HepG2 (cell line): ENCODE data around the gene PRKN. TPM values are rescaled to one million over a fixed set of nuclear protein-coding genes. Genes with fewer than 3 reads are reported as not detected.

Experiments
- ATAC-seq: fragments of 200-7000 bp; cut with Tn5 transposase; 3 replicates; pipeline ENCODE4 v1.9.1; 2020; ENCODE audit warnings: mild to moderate bottlenecking, moderate library complexity
- BruUV-seq: library from RNA; stranded (reverse); fragments of 400-500 nt; replicated peaks from 2 replicates; lab custom pipeline; 2021; lab: Mats Ljungman, UMichigan
- CTCF ChIA-PET: fragments of 300-600 bp; formaldehyde crosslinking; extraction: SDS; loops from one replicate; lab custom pipeline; 2021; ENCODE audit warnings: low total read pairs, inconsistent platforms, low intra/inter-chr PET ratio; lab: Yijun Ruan, JAX
- POLR2A ChIA-PET: fragments of 350-600 bp; sonication (Branson Sonifier 250); formaldehyde crosslinking; loops from one replicate; lab custom pipeline; 2020; ENCODE audit warnings: antibody characterized with exemption, inconsistent platforms; lab: Yijun Ruan, JAX
- DNase-seq: peaks from one replicate; pipeline ENCODE4 v3.0.0-alpha.2; 2015; ENCODE audit warnings: low spot score
- FAIRE-seq: peaks from 3 replicates; lab custom pipeline; 2011; peaks lifted over from hg19 to GRCh38; lab: Jason Lieb, UNC
- H2AFZ ChIP-seq: one replicate; pipeline ENCODE4 v1.6.1; 2011; ENCODE audit warnings: low read length, inconsistent platforms
- H3K27ac ChIP-seq: fragments of 300-600 bp; 3 replicates; pipeline ENCODE4 v1.8.0; 2011; ENCODE audit warnings: mixed run types, mild to moderate bottlenecking, mixed read lengths, low read length, inconsistent platforms; ENCODE audit not compliant: insufficient read depth; ENCODE audit errors: extremely low read length
- H3K27me3 ChIP-seq, 2 experiments: fragments of 200-600 bp in 1 of 2; 2 replicates in 1 of 2; 3 replicates in 1 of 2; pipeline versions ENCODE4 v1.6.0 to v1.8.0; 2011; ENCODE audit warnings: low read length in 2 of 2, mild to moderate bottlenecking in 2 of 2, moderate library complexity in 2 of 2, inconsistent platforms in 1 of 2; ENCODE audit not compliant: insufficient read depth in 2 of 2, control insufficient read depth in 1 of 2
- H3K36me3 ChIP-seq, 2 experiments: fragments of 200-600 bp in 1 of 2; replicated peaks in 1 of 2; 2 replicates in 1 of 2; 3 replicates in 1 of 2; pipeline versions ENCODE4 v1.5.1 to v1.8.0; 2011; ENCODE audit warnings: low read length in 2 of 2, inconsistent platforms in 1 of 2; ENCODE audit not compliant: insufficient read depth in 2 of 2, control insufficient read depth in 1 of 2
- H3K4me1 ChIP-seq: 2 replicates; pipeline ENCODE4 v1.5.1; 2012; ENCODE audit warnings: low read length, inconsistent platforms; ENCODE audit not compliant: insufficient read depth
- H3K4me2 ChIP-seq: 2 replicates; pipeline ENCODE4 v1.6.0; 2011; ENCODE audit warnings: low read depth, low read length, inconsistent platforms
- H3K4me3 ChIP-seq, 3 experiments: fragments of 200-600 bp in 1 of 3; sonication (generic), shearing (Covaris generic) in 1 of 3; replicated peaks in 1 of 3; 2 replicates each; pipeline ENCODE4 v1.5.1; 2011 to 2016; ENCODE audit warnings: low read length in 3 of 3, inconsistent platforms in 2 of 3, low read depth in 2 of 3, mild to moderate bottlenecking in 2 of 3, control low read depth in 1 of 3, mixed read lengths in 1 of 3; ENCODE audit not compliant: insufficient read depth in 1 of 3
- H3K79me2 ChIP-seq: one replicate; pipeline ENCODE4 v1.6.1; 2011; ENCODE audit warnings: low read length, inconsistent platforms; ENCODE audit not compliant: insufficient read depth
- H3K9ac ChIP-seq: 2 replicates; pipeline ENCODE4 v1.6.0; 2011; ENCODE audit warnings: mild to moderate bottlenecking, low read depth, low read length, inconsistent platforms; ENCODE audit not compliant: insufficient read depth
- H3K9me3 ChIP-seq: 2 replicates; pipeline ENCODE4 v1.5.1; 2012; ENCODE audit warnings: mild to moderate bottlenecking, low read length
- H4K20me1 ChIP-seq: 2 replicates; pipeline ENCODE4 v1.6.0; 2011; ENCODE audit warnings: inconsistent platforms, mild to moderate bottlenecking, low read length, moderate library complexity; ENCODE audit not compliant: insufficient read depth
- RXRA ChIP-seq: sonication (generic); formaldehyde crosslinking; IDR thresholded peaks from 2 replicates; pipeline ENCODE4 v1.5.1; 2020; ENCODE audit warnings: missing genetic modification reagents
- RXRB ChIP-seq: IDR thresholded peaks from 2 replicates; pipeline ENCODE4 v1.6.1; 2016; ENCODE audit warnings: borderline replicate concordance, missing genetic modification reagents, missing compliant biosample characterization
- TCF7 ChIP-seq: sonication (generic); IDR thresholded peaks from 2 replicates; pipeline ENCODE4 v1.6.1; 2016; ENCODE audit warnings: antibody characterized with exemption, low read depth
- ZNF33A ChIP-seq: sonication (generic); formaldehyde crosslinking; IDR thresholded peaks from 2 replicates; pipeline ENCODE4 v1.5.1; 2020; ENCODE audit warnings: missing genetic modification reagents, mild to moderate bottlenecking, moderate library complexity, borderline replicate concordance
- ZNF484 ChIP-seq: sonication (generic); formaldehyde crosslinking; IDR thresholded peaks from 2 replicates; pipeline ENCODE4 v1.5.1; 2020; ENCODE audit warnings: mild to moderate bottlenecking, low read depth, missing genetic modification reagents, borderline replicate concordance
- ZNF564 ChIP-seq: sonication (generic); formaldehyde crosslinking; IDR thresholded peaks from 2 replicates; pipeline ENCODE4 v1.8.1; 2023; ENCODE audit warnings: mild to moderate bottlenecking, missing genetic modification reagents
- ZNF670 ChIP-seq: sonication (generic); formaldehyde crosslinking; IDR thresholded peaks from 2 replicates; pipeline ENCODE4 v1.8.0; 2022; ENCODE audit warnings: mild to moderate bottlenecking, missing genetic modification reagents, borderline replicate concordance
- WGBS: methylation state at CpG from one replicate; pipeline ENCODE4 v1.1.6; 2017; ENCODE audit warnings: low lambda C conversion rate; 5-methylcytosine and 5-hydroxymethylcytosine counted together
- in situ Hi-C: cut with HindIII; loops from 2 replicates; pipeline ENCODE4 v1.10.0; 2017; ENCODE audit warnings: low pct_unique_long_range_greater_than_20kb; ENCODE audit not compliant: extremely low pct_ligation_motif_present
- intact Hi-C: fragments of 100-400 bp; cut with micrococcal nuclease; formaldehyde crosslinking; loops from one replicate; pipeline ENCODE4 v1.10.0; 2022; ENCODE audit not compliant: unreplicated experiment
- polyA plus RNA-seq, 8 experiments: library from polyadenylated mRNA; depleted of rRNA in 3 of 8; stranded (reverse) in 7 of 8; unstranded in 1 of 8; fragments of >200 nt; fragmentation: Illumina TruSeq in 4 of 8; extraction: Trizol in 4 of 8; gene quantifications; 2 replicates each; pipeline versions ENCODE4 v1.2.1 to v1.2.3, GENCODE V29; 2011 to 2016; ENCODE audit warnings: low read depth in 4 of 8, missing spikeins in 1 of 8, mixed read lengths in 1 of 8; ENCODE audit not compliant: insufficient read depth in 1 of 8
- total RNA-seq, 5 experiments: library from RNA; depleted of rRNA; stranded (reverse); fragments of >200 nt; fragmentation: Illumina TruSeq; extraction: Trizol; gene quantifications; 2 replicates each; pipeline ENCODE4 v1.2.3, GENCODE V29; 2016; ENCODE audit warnings: low read depth in 1 of 5
- TF ChIP-seq, protein P1 (sequence below): sonication (generic); formaldehyde crosslinking; IDR thresholded peaks from 2 replicates; pipeline ENCODE4 v1.4.0; 2020; ENCODE audit warnings: missing genetic modification reagents, borderline replicate concordance
- TF ChIP-seq, protein P2 (sequence below): sonication (generic); formaldehyde crosslinking; IDR thresholded peaks from 2 replicates; pipeline ENCODE4 v1.5.1; 2020; ENCODE audit warnings: missing genetic modification reagents, mild to moderate bottlenecking, borderline replicate concordance
- TF ChIP-seq, protein P3 (sequence below): sonication (generic); formaldehyde crosslinking; IDR thresholded peaks from 2 replicates; pipeline ENCODE4 v1.4.0; 2020; ENCODE audit warnings: mild to moderate bottlenecking, missing genetic modification reagents, borderline replicate concordance
- TF ChIP-seq, protein P4 (sequence below): sonication (generic); formaldehyde crosslinking; IDR thresholded peaks from 2 replicates; pipeline ENCODE4 v1.4.0; 2020; ENCODE audit warnings: low read depth, missing genetic modification reagents
- TF ChIP-seq, protein P5 (sequence below): sonication (generic); formaldehyde crosslinking; IDR thresholded peaks from 2 replicates; pipeline ENCODE4 v1.5.1; 2020; ENCODE audit warnings: mild to moderate bottlenecking, moderate library complexity, missing genetic modification reagents

The PRKN gene
- total and polyA plus RNA-seq, 2 of the 13 experiments (the other 11 are each of a cell fraction or from before 2014, with no cell fraction given), result 0.31 to 0.44 TPM

DNA sequence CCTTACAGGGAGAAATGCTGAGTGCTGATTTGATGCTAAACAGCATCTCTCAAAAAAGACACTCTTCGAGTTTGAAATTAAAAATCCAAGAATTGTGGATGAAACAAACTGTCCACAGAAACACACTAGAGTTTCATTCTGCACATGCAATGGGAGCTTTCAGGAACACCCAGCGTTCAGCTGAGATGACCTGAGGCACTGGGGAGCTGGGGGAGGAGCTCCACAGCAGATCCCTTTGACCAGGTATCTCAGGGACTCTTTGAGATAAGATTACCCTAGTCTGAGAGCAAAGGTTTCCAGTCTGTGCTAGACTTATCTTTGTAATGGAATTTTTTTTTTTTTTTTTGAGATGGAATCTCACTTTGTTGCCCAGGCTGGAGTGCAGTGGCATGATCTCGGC, 1382.9 kb downstream of the PRKN start (continued):
- TF ChIP-seq, protein P1, sequence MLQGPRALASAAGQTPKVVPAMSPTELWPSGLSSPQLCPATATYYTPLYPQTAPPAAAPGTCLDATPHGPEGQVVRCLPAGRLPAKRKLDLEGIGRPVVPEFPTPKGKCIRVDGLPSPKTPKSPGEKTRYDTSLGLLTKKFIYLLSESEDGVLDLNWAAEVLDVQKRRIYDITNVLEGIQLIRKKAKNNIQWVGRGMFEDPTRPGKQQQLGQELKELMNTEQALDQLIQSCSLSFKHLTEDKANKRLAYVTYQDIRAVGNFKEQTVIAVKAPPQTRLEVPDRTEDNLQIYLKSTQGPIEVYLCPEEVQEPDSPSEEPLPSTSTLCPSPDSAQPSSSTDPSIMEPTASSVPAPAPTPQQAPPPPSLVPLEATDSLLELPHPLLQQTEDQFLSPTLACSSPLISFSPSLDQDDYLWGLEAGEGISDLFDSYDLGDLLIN (CRISPR knock-in tag), result no peak

DNA sequence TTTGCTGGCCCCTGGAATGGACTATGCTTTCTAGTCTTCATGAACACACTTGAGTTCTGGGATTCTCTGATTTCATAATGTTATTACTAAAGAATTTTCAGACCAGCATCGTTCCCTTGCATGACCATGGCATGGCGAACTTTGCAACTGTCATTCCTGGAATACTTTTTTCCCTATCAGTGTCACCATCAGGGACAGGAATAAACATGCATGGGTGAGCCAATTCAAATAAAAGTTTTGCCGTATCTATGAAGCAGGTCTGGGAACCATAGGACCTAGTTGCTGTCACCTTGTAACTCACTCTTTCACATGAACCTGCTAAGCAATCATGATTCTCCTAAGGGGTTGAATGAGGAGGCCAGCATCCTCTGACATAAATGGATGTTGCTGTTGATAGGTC, 1385.5 kb downstream of the PRKN start:
- no peaks in the 10 kb centered on the region for H3K9me3 ChIP-seq
- in situ Hi-C loops (no loop called here), intact Hi-C loops (no loop called here)
- ATAC-seq (no peak), FAIRE-seq (no peak), DNase-seq (peak; percentile 10)
- no peak overlapping the region for H3K27ac ChIP-seq
- no TSS peak for BruUV-seq
- H3K79me2 ChIP-seq, result no peaks in the 10 kb centered on the region
- H3K4me1 ChIP-seq, result no peaks in the 10 kb centered on the region
- no peak overlapping the region for H2AFZ ChIP-seq
- ChIA-PET POLR2A (no interaction called here), CTCF (no interaction called here)
- no peak overlapping the region for H3K4me3 ChIP-seq
- H4K20me1 ChIP-seq, result no peaks in the 10 kb centered on the region
- no peak overlapping the region for H3K9ac ChIP-seq
- H3K4me2 ChIP-seq, result no peak overlapping the region
- H3K27me3 ChIP-seq, result 0 out of 5 replicates have a peak, but pooled peaks cover 0 to under 1% of the 10 kb centered on the region in 2 experiments
- WGBS, result 7% methylated on average over 3 of the region's 3 CpGs
- H3K36me3 ChIP-seq, result no peaks in the 10 kb centered on the region
- TF ChIP-seq, protein P2, sequence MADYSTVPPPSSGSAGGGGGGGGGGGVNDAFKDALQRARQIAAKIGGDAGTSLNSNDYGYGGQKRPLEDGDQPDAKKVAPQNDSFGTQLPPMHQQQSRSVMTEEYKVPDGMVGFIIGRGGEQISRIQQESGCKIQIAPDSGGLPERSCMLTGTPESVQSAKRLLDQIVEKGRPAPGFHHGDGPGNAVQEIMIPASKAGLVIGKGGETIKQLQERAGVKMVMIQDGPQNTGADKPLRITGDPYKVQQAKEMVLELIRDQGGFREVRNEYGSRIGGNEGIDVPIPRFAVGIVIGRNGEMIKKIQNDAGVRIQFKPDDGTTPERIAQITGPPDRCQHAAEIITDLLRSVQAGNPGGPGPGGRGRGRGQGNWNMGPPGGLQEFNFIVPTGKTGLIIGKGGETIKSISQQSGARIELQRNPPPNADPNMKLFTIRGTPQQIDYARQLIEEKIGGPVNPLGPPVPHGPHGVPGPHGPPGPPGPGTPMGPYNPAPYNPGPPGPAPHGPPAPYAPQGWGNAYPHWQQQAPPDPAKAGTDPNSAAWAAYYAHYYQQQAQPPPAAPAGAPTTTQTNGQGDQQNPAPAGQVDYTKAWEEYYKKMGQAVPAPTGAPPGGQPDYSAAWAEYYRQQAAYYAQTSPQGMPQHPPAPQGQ (CRISPR knock-in tag), result no peak
- TF ChIP-seq ZNF484 (CRISPR knock-in tag) (no peak), RXRA (CRISPR knock-in tag) (no peak), RXRB (CRISPR knock-in tag) (no peak), ZNF564 (CRISPR knock-in tag) (no peak), TCF7 (no peak), ZNF670 (CRISPR knock-in tag) (no peak), ZNF33A (CRISPR knock-in tag) (no peak)
- TF ChIP-seq, protein P3, sequence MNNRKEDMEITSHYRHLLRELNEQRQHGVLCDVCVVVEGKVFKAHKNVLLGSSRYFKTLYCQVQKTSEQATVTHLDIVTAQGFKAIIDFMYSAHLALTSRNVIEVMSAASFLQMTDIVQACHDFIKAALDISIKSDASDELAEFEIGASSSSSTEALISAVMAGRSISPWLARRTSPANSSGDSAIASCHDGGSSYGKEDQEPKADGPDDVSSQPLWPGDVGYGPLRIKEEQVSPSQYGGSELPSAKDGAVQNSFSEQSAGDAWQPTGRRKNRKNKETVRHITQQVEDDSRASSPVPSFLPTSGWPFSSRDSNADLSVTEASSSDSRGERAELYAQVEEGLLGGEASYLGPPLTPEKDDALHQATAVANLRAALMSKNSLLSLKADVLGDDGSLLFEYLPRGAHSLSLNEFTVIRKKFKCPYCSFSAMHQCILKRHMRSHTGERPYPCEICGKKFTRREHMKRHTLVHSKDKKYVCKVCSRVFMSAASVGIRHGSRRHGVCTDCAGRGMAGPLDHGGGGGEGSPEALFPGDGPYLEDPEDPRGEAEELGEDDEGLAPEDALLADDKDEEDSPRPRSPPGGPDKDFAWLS, result no peak
- TF ChIP-seq, protein P4, sequence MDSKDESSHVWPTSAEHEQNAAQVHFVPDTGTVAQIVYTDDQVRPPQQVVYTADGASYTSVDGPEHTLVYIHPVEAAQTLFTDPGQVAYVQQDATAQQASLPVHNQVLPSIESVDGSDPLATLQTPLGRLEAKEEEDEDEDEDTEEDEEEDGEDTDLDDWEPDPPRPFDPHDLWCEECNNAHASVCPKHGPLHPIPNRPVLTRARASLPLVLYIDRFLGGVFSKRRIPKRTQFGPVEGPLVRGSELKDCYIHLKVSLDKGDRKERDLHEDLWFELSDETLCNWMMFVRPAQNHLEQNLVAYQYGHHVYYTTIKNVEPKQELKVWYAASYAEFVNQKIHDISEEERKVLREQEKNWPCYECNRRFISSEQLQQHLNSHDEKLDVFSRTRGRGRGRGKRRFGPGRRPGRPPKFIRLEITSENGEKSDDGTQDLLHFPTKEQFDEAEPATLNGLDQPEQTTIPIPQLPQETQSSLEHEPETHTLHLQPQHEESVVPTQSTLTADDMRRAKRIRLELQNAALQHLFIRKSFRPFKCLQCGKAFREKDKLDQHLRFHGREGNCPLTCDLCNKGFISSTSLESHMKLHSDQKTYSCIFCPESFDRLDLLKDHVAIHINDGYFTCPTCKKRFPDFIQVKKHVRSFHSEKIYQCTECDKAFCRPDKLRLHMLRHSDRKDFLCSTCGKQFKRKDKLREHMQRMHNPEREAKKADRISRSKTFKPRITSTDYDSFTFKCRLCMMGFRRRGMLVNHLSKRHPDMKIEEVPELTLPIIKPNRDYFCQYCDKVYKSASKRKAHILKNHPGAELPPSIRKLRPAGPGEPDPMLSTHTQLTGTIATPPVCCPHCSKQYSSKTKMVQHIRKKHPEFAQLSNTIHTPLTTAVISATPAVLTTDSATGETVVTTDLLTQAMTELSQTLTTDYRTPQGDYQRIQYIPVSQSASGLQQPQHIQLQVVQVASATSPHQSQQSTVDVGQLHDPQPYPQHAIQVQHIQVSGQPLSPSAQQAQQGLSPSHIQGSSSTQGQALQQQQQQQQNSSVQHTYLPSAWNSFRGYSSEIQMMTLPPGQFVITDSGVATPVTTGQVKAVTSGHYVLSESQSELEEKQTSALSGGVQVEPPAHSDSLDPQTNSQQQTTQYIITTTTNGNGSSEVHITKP (CRISPR knock-in tag), result no peak
- TF ChIP-seq, protein P5, sequence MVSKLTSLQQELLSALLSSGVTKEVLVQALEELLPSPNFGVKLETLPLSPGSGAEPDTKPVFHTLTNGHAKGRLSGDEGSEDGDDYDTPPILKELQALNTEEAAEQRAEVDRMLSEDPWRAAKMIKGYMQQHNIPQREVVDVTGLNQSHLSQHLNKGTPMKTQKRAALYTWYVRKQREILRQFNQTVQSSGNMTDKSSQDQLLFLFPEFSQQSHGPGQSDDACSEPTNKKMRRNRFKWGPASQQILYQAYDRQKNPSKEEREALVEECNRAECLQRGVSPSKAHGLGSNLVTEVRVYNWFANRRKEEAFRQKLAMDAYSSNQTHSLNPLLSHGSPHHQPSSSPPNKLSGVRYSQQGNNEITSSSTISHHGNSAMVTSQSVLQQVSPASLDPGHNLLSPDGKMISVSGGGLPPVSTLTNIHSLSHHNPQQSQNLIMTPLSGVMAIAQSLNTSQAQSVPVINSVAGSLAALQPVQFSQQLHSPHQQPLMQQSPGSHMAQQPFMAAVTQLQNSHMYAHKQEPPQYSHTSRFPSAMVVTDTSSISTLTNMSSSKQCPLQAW (CRISPR knock-in tag), result no peak
